H1 (cell line): Measurements from ENCODE around the gene LRRC28. TPM values are rescaled to one million over a fixed set of nuclear protein-coding genes. Genes with fewer than 3 reads are reported as not detected.

Experiments
- CTCF ChIA-PET: fragments of 300-600 bp; sonication (Branson Sonifier 250); formaldehyde crosslinking; loops from one replicate; lab custom pipeline; 2021; ENCODE audit not compliant: partially characterized antibody; lab: Charles Lee
- POLR2A ChIA-PET: fragments of 300-600 bp; sonication (Branson Sonifier 250); formaldehyde crosslinking; loops from one replicate; lab custom pipeline; 2021; ENCODE audit warnings: inconsistent platforms; ENCODE audit not compliant: partially characterized antibody; lab: Charles Lee
- DNase-seq, 2 experiments: peaks; one replicate each; pipeline versions ENCODE4 v3.0.0 to v3.0.0-alpha.2; 2010 to 2022; ENCODE audit warnings: low spot score in 2 of 2, low read depth in 1 of 2, mixed read lengths in 1 of 2
- FAIRE-seq: peaks from 2 replicates; lab custom pipeline; 2011; peaks lifted over from hg19 to GRCh38; lab: Jason Lieb, UNC
- H2AFZ ChIP-seq: 2 replicates; pipeline ENCODE4 v1.8.1; 2012; ENCODE audit warnings: low read length, inconsistent platforms
- H2AK5ac ChIP-seq: 2 replicates; pipeline ENCODE4 v1.6.1; 2013; ENCODE audit warnings: low read depth, low read length
- H2BK120ac ChIP-seq: replicated peaks from 2 replicates; pipeline ENCODE3; 2013; ENCODE audit warnings: low read depth, low read length, inconsistent platforms
- H2BK12ac ChIP-seq: 2 replicates; pipeline ENCODE4 v1.6.1; 2013; ENCODE audit warnings: low read depth, low read length
- H2BK15ac ChIP-seq: 2 replicates; pipeline ENCODE4 v1.6.1; 2013; ENCODE audit warnings: low read length
- H2BK20ac ChIP-seq: 2 replicates; pipeline ENCODE4 v1.6.1; 2013; ENCODE audit warnings: low read length
- H2BK5ac ChIP-seq: 2 replicates; pipeline ENCODE4 v1.6.1; 2013; ENCODE audit warnings: low read depth, low read length
- H3K14ac ChIP-seq: 2 replicates; pipeline ENCODE4 v1.6.1; 2013; ENCODE audit warnings: inconsistent platforms; ENCODE audit not compliant: insufficient read length
- H3K18ac ChIP-seq: 2 replicates; pipeline ENCODE4 v1.6.1; 2013; ENCODE audit warnings: low read length; ENCODE audit errors: extremely low read depth
- H3K23ac ChIP-seq: 2 replicates; pipeline ENCODE4 v1.6.1; 2013; ENCODE audit warnings: inconsistent platforms; ENCODE audit not compliant: insufficient read length
- H3K23me2 ChIP-seq: 2 replicates; pipeline ENCODE4 v1.6.1; 2013; ENCODE audit warnings: low read depth, low read length
- H3K27ac ChIP-seq: 2 replicates; pipeline ENCODE4 v1.6.1; 2011; ENCODE audit warnings: low read depth, low read length, inconsistent platforms
- H3K27me3 ChIP-seq, 4 experiments: replicated peaks in 1 of 4; 1 replicate in 1 of 4; 2 replicates in 3 of 4; pipeline versions ENCODE4 v1.6.1 to v1.8.1; 2011 to 2013; ENCODE audit warnings: low read length in 3 of 4, mild to moderate bottlenecking in 3 of 4, inconsistent platforms in 2 of 4, mixed read lengths in 2 of 4, moderate library complexity in 1 of 4; ENCODE audit not compliant: control insufficient read depth in 3 of 4, insufficient read depth in 3 of 4; ENCODE audit errors: extremely low read depth in 1 of 4
- H3K36me3 ChIP-seq, 4 experiments: 2 replicates each; pipeline versions ENCODE4 v1.6.1 to v1.8.1; 2011 to 2013; ENCODE audit warnings: mild to moderate bottlenecking in 4 of 4, low read length in 3 of 4, moderate library complexity in 2 of 4, control low read depth in 1 of 4, inconsistent platforms in 1 of 4; ENCODE audit not compliant: insufficient read depth in 4 of 4, control insufficient read depth in 2 of 4
- H3K4ac ChIP-seq: replicated peaks from 2 replicates; pipeline ENCODE3; 2013; ENCODE audit warnings: low read length, low read depth, mixed read lengths, inconsistent platforms; ENCODE audit not compliant: insufficient read length
- H3K4me1 ChIP-seq, 4 experiments: replicated peaks in 1 of 4; 1 replicate in 1 of 4; 2 replicates in 3 of 4; pipeline versions ENCODE4 v1.6.1 to v1.8.1; 2011 to 2013; ENCODE audit warnings: low read length in 3 of 4, inconsistent platforms in 2 of 4, mixed read lengths in 1 of 4; ENCODE audit not compliant: insufficient read depth in 4 of 4, control insufficient read depth in 3 of 4
- H3K4me2 ChIP-seq, 2 experiments: 2 replicates each; pipeline versions ENCODE4 v1.6.1 to v1.8.1; 2011 to 2013; ENCODE audit warnings: low read depth in 2 of 2, low read length in 2 of 2, control low read depth in 1 of 2, inconsistent platforms in 1 of 2, mild to moderate bottlenecking in 1 of 2; ENCODE audit not compliant: insufficient read depth in 1 of 2
- H3K4me3 ChIP-seq, 4 experiments: fragments of 200-600, 300-600 bp in 1 of 4; sonication (generic), shearing (Covaris generic), sonication (Bioruptor Twin) in 1 of 4; 2 replicates each; pipeline versions ENCODE4 v1.5.1 to v1.8.1; 2011 to 2016; ENCODE audit warnings: low read length in 4 of 4, low read depth in 3 of 4, control low read depth in 2 of 4, inconsistent platforms in 2 of 4, mild to moderate bottlenecking in 2 of 4, mixed read lengths in 1 of 4, moderate library complexity in 1 of 4; ENCODE audit not compliant: insufficient read depth in 2 of 4; ENCODE audit errors: extremely low read depth in 1 of 4
- H3K56ac ChIP-seq: replicated peaks from 2 replicates; pipeline ENCODE3; 2013; ENCODE audit warnings: low read depth, mild to moderate bottlenecking, mixed read lengths, low read length, inconsistent platforms; ENCODE audit not compliant: insufficient read length
- H3K79me1 ChIP-seq: 2 replicates; pipeline ENCODE4 v1.6.1; 2013; ENCODE audit warnings: low read depth, low read length, control low read depth
- H3K79me2 ChIP-seq, 2 experiments: 2 replicates each; pipeline versions ENCODE4 v1.6.1 to v1.8.1; 2012 to 2013; ENCODE audit warnings: low read length in 2 of 2, mild to moderate bottlenecking in 2 of 2, inconsistent platforms in 1 of 2; ENCODE audit not compliant: insufficient read depth in 2 of 2, control insufficient read depth in 1 of 2
- H3K9ac ChIP-seq, 4 experiments: replicated peaks in 1 of 4; 1 replicate in 1 of 4; 2 replicates in 3 of 4; pipeline versions ENCODE4 v1.6.1 to v1.8.1; 2011 to 2013; ENCODE audit warnings: low read depth in 3 of 4, low read length in 3 of 4, control low read depth in 2 of 4, mild to moderate bottlenecking in 2 of 4, moderate library complexity in 2 of 4, inconsistent platforms in 1 of 4; ENCODE audit errors: extremely low read depth in 1 of 4
- H3K9me3 ChIP-seq, 2 experiments: 2 replicates each; pipeline versions ENCODE4 v1.6.1 to v1.8.1; 2012 to 2013; ENCODE audit warnings: mild to moderate bottlenecking in 2 of 2, moderate library complexity in 2 of 2, control low read depth in 1 of 2, inconsistent platforms in 1 of 2, low read depth in 1 of 2, low read length in 1 of 2, mixed read lengths in 1 of 2; ENCODE audit not compliant: insufficient read depth in 2 of 2
- H4K20me1 ChIP-seq, 2 experiments: replicated peaks in 1 of 2; 2 replicates each; pipeline versions ENCODE3 to v1.8.1; 2011 to 2013; ENCODE audit warnings: inconsistent platforms in 2 of 2, low read length in 2 of 2, mild to moderate bottlenecking in 1 of 2; ENCODE audit not compliant: insufficient read depth in 2 of 2, control insufficient read depth in 1 of 2
- H4K5ac ChIP-seq: 2 replicates; pipeline ENCODE4 v1.6.1; 2013; ENCODE audit warnings: low read length, low read depth, mixed read lengths, inconsistent platforms; ENCODE audit not compliant: insufficient read length
- H4K8ac ChIP-seq: 2 replicates; pipeline ENCODE4 v1.8.0; 2013; ENCODE audit warnings: mild to moderate bottlenecking, moderate library complexity, low read length, inconsistent platforms; ENCODE audit not compliant: insufficient read depth; ENCODE audit errors: extremely low read depth
- H4K91ac ChIP-seq: replicated peaks from 2 replicates; pipeline ENCODE3; 2013; ENCODE audit warnings: low read length, mixed read lengths, inconsistent platforms; ENCODE audit not compliant: insufficient read length
- SIN3A ChIP-seq, 2 experiments: IDR thresholded peaks in 1 of 2; conservative IDR thresholded peaks in 1 of 2; 2 replicates each; pipeline ENCODE4 v1.6.1; 2011 to 2012; ENCODE audit warnings: low read length in 2 of 2, improper control_type of control experiment in 1 of 2, low read depth in 1 of 2, mild to moderate bottlenecking in 1 of 2
- WGBS, 2 experiments: shearing (Covaris generic) in 1 of 2; methylation state at CpG; one replicate each; pipeline versions ENCODE4 v1.1.6 to v1.1.7; 2013 to 2015; ENCODE audit warnings: low lambda C conversion rate in 2 of 2, mixed read lengths in 2 of 2, inconsistent platforms in 1 of 2, low coverage in 1 of 2, missing lambda C conversion rate in 1 of 2; ENCODE audit not compliant: insufficient replicate concordance in 2 of 2, insufficient coverage in 1 of 2, insufficient read length in 1 of 2; ENCODE audit errors: extremely low coverage in 1 of 2, missing lambda C conversion rate in 1 of 2; 5-methylcytosine and 5-hydroxymethylcytosine counted together
- polyA plus RNA-seq, 7 experiments: library from polyadenylated mRNA; depleted of rRNA in 3 of 7; stranded (reverse) in 5 of 7; unstranded in 2 of 7; fragments of >200 nt in 5 of 7; fragments of 200-250 nt in 2 of 7; gene quantifications; 1 replicate in 5 of 7; 2 replicates in 1 of 7; 4 replicates in 1 of 7; pipeline versions ENCODE4 v1.2.1 to v1.2.3, GENCODE V29; 2011 to 2013; ENCODE audit warnings: missing spikeins in 2 of 7, mixed read lengths in 2 of 7
- total RNA-seq: library from RNA; stranded (reverse); fragmentation: NEBNext Ultra II Directional; extraction: Animal tissue kit (Norgen Biotek cat#: 25700); gene quantifications from 2 replicates; pipeline ENCODE4 v1.2.1, GENCODE V29; 2021

Gene LRRC28
- total and polyA plus RNA-seq, 2 of the 8 experiments (the other 6 are each of a cell fraction or from before 2014, with no cell fraction given) = 20.2 to 23.3 TPM

DNA sequence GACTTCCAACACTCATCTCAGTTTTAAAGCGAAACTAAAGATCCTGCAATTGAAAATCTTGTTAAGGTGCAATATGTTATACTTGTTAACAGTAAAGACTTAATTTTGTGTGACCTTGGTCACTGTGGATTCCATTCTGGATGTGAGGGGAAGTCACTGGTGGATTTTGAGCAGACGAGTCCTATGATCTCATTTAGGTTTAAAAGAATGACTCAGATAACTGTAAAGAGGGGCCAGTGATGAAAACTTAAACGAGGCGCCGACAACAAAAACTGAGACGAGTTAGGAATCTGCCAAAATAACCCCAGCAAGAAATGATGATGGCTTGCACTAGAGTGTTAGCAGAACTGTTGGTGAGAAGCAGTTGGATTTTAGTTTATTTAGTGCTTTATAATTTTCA lies 56.5 kb downstream of the LRRC28 start:
- Histone ChIP-seq H2BK12ac (no peak overlapping the region), H3K79me2 (no peaks in the 10 kb centered on the region), H3K14ac (no peak overlapping the region), H2BK20ac (no peak overlapping the region), H3K27me3 (no peaks in the 10 kb centered on the region), H3K4me2 (no peak overlapping the region), H2BK5ac (no peak overlapping the region), H4K8ac (no peak overlapping the region), H4K91ac (no peak overlapping the region), H3K9ac (no peak overlapping the region), H4K5ac (no peak overlapping the region), H3K23me2 (no peaks in the 10 kb centered on the region), H3K9me3 (peaks cover 2 to 5% of the 10 kb centered on the region in 2 experiments; a peak in 3 of 4 replicates), H2AK5ac (no peak overlapping the region), H3K36me3 (no peaks in the 10 kb centered on the region; a peak in 1 of 8 replicates), H3K27ac (no peak overlapping the region), H3K4me1 (peaks cover 0 to 8% (median 5%) of the 10 kb centered on the region in 4 experiments; a peak in 5 of 7 replicates), H3K18ac (no peak overlapping the region), H3K79me1 (no peaks in the 10 kb centered on the region), H3K4me3 (no peak overlapping the region), H2AFZ (no peak overlapping the region), H3K4ac (no peak overlapping the region), H3K23ac (no peak overlapping the region), H3K56ac (no peak overlapping the region), H4K20me1 (no peaks in the 10 kb centered on the region), H2BK120ac (no peak overlapping the region), H2BK15ac (0 out of 2 replicates have a peak overlapping the region, but pooled peaks have one; percentile 93)
- POLR2A ChIA-PET = no interaction called here
- 86% methylated on average over 6 of the region's 6 CpGs; no CpG with 5 or more reads in 1 of the 2 experiments for WGBS, 2 experiments
- CTCF ChIA-PET = no interaction called here
- DNase-seq = no peak
- no peak for FAIRE-seq
- no peak for TF ChIP-seq SIN3A (conservative IDR thresholded peaks at IDR 0.05 in 1 of 2, IDR thresholded peaks at IDR 0.05 in 1 of 2; ENCODE audit: low read depth in 1 of 2, low read length in 2 of 2)
